Glutamatergic neuron (in vitro differentiated cells): ENCODE measurements around the gene ZNG1A. TPM values are rescaled to one million over a fixed set of nuclear protein-coding genes. Genes with fewer than 3 reads are reported as not detected.
"Not testable (repeated sequence)": the region's sequence is repeated elsewhere in the genome, so short reads cannot be mapped to it uniquely, and the experiment has no call there.

ENCODE experiments used
- DNase-seq: peaks from one replicate; pipeline ENCODE4 v3.0.0; 2022
- H3K27ac Mint-ChIP-seq: one replicate; pipeline ENCODE4 v1.8.0; 2020; ENCODE audit warnings: mild to moderate bottlenecking, mixed read lengths, inconsistent platforms; ENCODE audit not compliant: unreplicated experiment
- H3K27me3 Mint-ChIP-seq: one replicate; pipeline ENCODE4 v1.8.0; 2020; ENCODE audit warnings: mild to moderate bottlenecking, moderate library complexity, mixed read lengths, inconsistent platforms; ENCODE audit not compliant: unreplicated experiment
- H3K36me3 Mint-ChIP-seq: one replicate; pipeline ENCODE4 v1.8.0; 2020; ENCODE audit warnings: mild to moderate bottlenecking, mixed read lengths, inconsistent platforms; ENCODE audit not compliant: unreplicated experiment
- H3K4me1 Mint-ChIP-seq: one replicate; pipeline ENCODE4 v1.8.0; 2020; ENCODE audit warnings: mild to moderate bottlenecking, low read depth, mixed read lengths, inconsistent platforms; ENCODE audit not compliant: unreplicated experiment
- H3K4me3 Mint-ChIP-seq: one replicate; pipeline ENCODE4 v1.8.0; 2020; ENCODE audit warnings: mild to moderate bottlenecking, mixed read lengths, inconsistent platforms; ENCODE audit not compliant: unreplicated experiment
- H3K9me3 Mint-ChIP-seq: one replicate; pipeline ENCODE4 v1.8.0; 2020; ENCODE audit warnings: mild to moderate bottlenecking, moderate library complexity, mixed read lengths, inconsistent platforms; ENCODE audit not compliant: unreplicated experiment
- total RNA-seq: library from RNA; stranded (reverse); fragmentation: NEBNext Ultra II Directional; extraction: Animal tissue kit (Norgen Biotek cat#: 25700); gene quantifications from one replicate; pipeline ENCODE4 v1.2.1, GENCODE V29; 2021; ENCODE audit not compliant: unreplicated experiment

ZNG1A gene
- total RNA-seq, 1 donor from 2014 or later, result 33.5 TPM

DNA sequence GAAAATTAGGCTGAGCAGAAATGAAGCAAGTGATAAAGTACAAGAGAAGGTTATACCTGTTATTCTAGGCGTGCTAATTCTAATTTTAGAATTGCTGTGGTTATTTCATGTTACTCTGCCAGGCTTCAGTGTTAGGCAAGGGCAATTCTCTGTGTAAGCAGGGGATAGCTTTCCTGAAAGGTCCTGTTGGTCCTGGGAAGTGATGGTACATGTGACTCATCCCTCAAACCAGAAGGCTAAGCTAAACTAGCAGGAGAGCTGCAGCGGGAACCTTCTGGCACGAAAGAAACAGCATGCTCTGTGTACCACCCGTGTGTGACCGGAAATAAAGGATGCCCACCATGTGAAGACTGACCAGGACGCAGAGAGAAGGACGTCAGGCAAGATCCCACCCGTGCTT is 69.3 kb downstream of the ZNG1A start:
- DNase-seq, H3K4me1 Mint-ChIP-seq, H3K36me3 Mint-ChIP-seq, H3K27me3 Mint-ChIP-seq, H3K9me3 Mint-ChIP-seq, H3K27ac Mint-ChIP-seq, H3K4me3 Mint-ChIP-seq: not testable (repeated sequence)

- not testable (repeated sequence) for H3K4me3 Mint-ChIP-seq, H3K27ac Mint-ChIP-seq, H3K4me1 Mint-ChIP-seq, DNase-seq, H3K9me3 Mint-ChIP-seq, H3K36me3 Mint-ChIP-seq, H3K27me3 Mint-ChIP-seq
Observed at GRCh38 chr9:108742-109495, 69.9 kb downstream of the ZNG1A start.

DNA sequence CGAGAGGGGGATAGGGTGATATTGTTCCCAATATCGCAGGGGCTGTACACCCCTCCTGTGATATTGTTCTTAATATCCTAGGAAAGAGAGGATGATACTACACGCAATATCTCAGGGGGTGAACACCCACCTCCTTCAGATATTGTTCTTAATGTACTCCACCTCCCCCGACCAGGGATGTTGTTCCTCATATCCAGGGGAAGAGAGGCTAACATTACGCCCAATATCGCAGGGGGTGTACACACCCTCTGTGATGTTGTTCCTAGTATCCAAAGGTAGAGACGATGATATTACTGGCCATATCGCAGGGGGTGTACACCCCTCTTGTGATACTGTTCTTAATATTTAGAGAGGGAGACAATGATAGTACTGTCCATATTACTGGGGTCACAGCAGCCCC is 72.9 kb downstream of the ZNG1A start:
- not testable (repeated sequence) for H3K27ac Mint-ChIP-seq, H3K36me3 Mint-ChIP-seq, H3K27me3 Mint-ChIP-seq, H3K4me3 Mint-ChIP-seq, H3K4me1 Mint-ChIP-seq, H3K9me3 Mint-ChIP-seq, DNase-seq

- not testable (repeated sequence) for H3K4me3 Mint-ChIP-seq, DNase-seq, H3K9me3 Mint-ChIP-seq, H3K27me3 Mint-ChIP-seq, H3K4me1 Mint-ChIP-seq, H3K27ac Mint-ChIP-seq, H3K36me3 Mint-ChIP-seq
Observed at GRCh38 chr9:100430-100829, 78.4 kb downstream of the ZNG1A start.

GRCh38 chr9:99867-100266 is 79.0 kb downstream of the ZNG1A start:
- H3K27me3 Mint-ChIP-seq, H3K36me3 Mint-ChIP-seq, H3K9me3 Mint-ChIP-seq, H3K4me3 Mint-ChIP-seq, H3K4me1 Mint-ChIP-seq, H3K27ac Mint-ChIP-seq, DNase-seq: not testable (repeated sequence)

GRCh38 chr9:98775-99174 is 80.1 kb downstream of the ZNG1A start:
- H3K27me3 Mint-ChIP-seq, H3K27ac Mint-ChIP-seq, DNase-seq, H3K4me3 Mint-ChIP-seq, H3K4me1 Mint-ChIP-seq, H3K36me3 Mint-ChIP-seq, H3K9me3 Mint-ChIP-seq: not testable (repeated sequence)

- H3K4me1 Mint-ChIP-seq, H3K27me3 Mint-ChIP-seq, H3K9me3 Mint-ChIP-seq, H3K36me3 Mint-ChIP-seq, DNase-seq, H3K27ac Mint-ChIP-seq, H3K4me3 Mint-ChIP-seq: not testable (repeated sequence)
Observed at GRCh38 chr9:94992-95391, 83.9 kb downstream of the ZNG1A start.

DNA sequence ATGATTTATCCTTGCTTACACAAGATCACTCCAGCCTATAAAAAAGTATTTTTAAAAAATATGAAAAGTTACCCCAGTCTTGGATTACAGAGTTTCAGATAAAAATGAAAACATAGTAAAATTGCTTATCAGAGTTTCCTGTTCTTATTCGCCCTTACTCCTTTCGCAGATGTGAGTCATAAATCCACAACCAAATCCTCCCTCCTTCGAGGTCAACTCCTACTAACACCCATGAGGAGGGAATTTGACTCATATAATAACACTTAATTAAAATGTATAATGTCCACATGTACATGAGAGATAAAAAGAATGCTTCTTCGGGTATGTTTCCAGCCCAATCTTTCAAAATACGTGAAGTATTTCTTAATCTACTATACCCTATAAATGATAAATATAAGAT is 84.5 kb downstream of the ZNG1A start:
- H3K27me3 Mint-ChIP-seq, H3K4me3 Mint-ChIP-seq, H3K9me3 Mint-ChIP-seq, DNase-seq, H3K27ac Mint-ChIP-seq, H3K4me1 Mint-ChIP-seq, H3K36me3 Mint-ChIP-seq: not testable (repeated sequence)

- H3K27ac Mint-ChIP-seq, H3K4me3 Mint-ChIP-seq, H3K9me3 Mint-ChIP-seq, H3K36me3 Mint-ChIP-seq, DNase-seq, H3K4me1 Mint-ChIP-seq, H3K27me3 Mint-ChIP-seq: not testable (repeated sequence)
Observed at GRCh38 chr9:93909-94308, 84.9 kb downstream of the ZNG1A start.

DNA sequence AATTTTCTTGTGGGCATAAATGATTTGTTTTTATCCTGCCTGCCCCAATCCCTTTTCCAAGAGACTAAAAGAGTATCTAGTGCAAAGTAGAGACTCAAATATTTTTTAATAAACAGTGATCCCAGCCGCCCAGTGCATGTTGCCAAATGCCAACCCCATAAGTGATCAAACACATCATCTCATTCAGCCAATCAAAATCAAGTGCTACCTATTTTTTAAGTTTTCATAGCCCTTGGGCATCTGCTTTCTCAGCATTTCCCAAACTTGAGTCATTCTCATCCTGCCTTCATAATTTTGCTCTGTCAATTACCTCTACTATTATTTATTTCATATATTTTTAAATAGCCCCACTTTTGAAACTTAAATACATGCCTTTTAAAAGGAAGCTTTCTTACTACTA is 88.0 kb downstream of the ZNG1A start:
- not testable (repeated sequence) for H3K4me3 Mint-ChIP-seq, H3K27me3 Mint-ChIP-seq, H3K4me1 Mint-ChIP-seq, H3K36me3 Mint-ChIP-seq, DNase-seq, H3K27ac Mint-ChIP-seq, H3K9me3 Mint-ChIP-seq

- H3K4me1 Mint-ChIP-seq, H3K36me3 Mint-ChIP-seq, H3K9me3 Mint-ChIP-seq, DNase-seq, H3K27ac Mint-ChIP-seq, H3K27me3 Mint-ChIP-seq: not testable (repeated sequence)
- H3K4me3 Mint-ChIP-seq, result peak overlapping the region; percentile 64
Observed at GRCh38 chr9:88396-89037, 90.3 kb downstream of the ZNG1A start.

DNA sequence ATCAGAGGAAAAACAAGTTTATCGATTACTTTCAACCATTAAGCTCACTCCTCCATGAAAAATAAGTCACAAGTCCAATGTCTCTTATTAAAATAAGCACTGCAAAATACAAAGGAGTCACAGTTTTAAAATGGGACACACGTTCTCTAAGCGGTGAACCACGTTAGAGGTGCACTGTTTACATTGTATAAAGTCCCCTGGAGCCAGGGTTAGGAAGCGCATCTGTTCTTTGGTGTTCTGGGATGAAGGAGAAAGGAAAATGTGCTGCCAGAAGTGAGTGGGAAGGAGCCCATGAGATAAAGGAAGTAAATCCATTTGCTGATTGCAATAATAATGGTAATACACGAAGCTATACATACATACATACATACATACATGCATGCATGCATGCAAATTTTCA is 91.0 kb downstream of the ZNG1A start:
- H3K4me1 Mint-ChIP-seq, H3K36me3 Mint-ChIP-seq, H3K9me3 Mint-ChIP-seq, H3K4me3 Mint-ChIP-seq, H3K27me3 Mint-ChIP-seq, DNase-seq: not testable (repeated sequence)
- peak overlapping the region; percentile 28 for H3K27ac Mint-ChIP-seq

- not testable (repeated sequence) for H3K9me3 Mint-ChIP-seq, H3K4me1 Mint-ChIP-seq, H3K27ac Mint-ChIP-seq, H3K36me3 Mint-ChIP-seq, DNase-seq, H3K4me3 Mint-ChIP-seq, H3K27me3 Mint-ChIP-seq
Observed at GRCh38 chr9:87105-87504, 91.8 kb downstream of the ZNG1A start.
